Endothelial cell of umbilical vein (primary cell): ENCODE data around the gene PPY. TPM values are rescaled to one million over a fixed set of nuclear protein-coding genes. Genes with fewer than 3 reads are reported as not detected.

Source experiments
- BruUV-seq: library from RNA; stranded (reverse); fragments of 400-500 nt; replicated peaks from 2 replicates; lab custom pipeline; 2021; lab: Mats Ljungman, UMichigan
- CTCF ChIA-PET: fragments of 300-600, 350-600 bp; sonication (Branson Sonifier 250); formaldehyde crosslinking; loops from one replicate; lab custom pipeline; 2021; ENCODE audit warnings: antibody characterized with exemption, inconsistent platforms; lab: Charles Lee
- POLR2A ChIA-PET: fragments of 300-600, 350-600 bp; sonication (Branson Sonifier 250); formaldehyde crosslinking; loops from one replicate; lab custom pipeline; 2021; ENCODE audit warnings: antibody characterized with exemption, inconsistent platforms; lab: Charles Lee
- DNase-seq: peaks from one replicate; pipeline ENCODE4 v3.0.0-alpha.2; 2011; ENCODE audit warnings: low read depth, low spot score
- FAIRE-seq: peaks from 2 replicates; lab custom pipeline; 2011; peaks lifted over from hg19 to GRCh38; lab: Jason Lieb, UNC
- H2AFZ ChIP-seq: 2 replicates; pipeline ENCODE4 v1.6.0; 2012; ENCODE audit warnings: low read depth, low read length, control low read depth, inconsistent platforms
- H3K27ac ChIP-seq: 2 replicates; pipeline ENCODE4 v1.5.1; 2011; ENCODE audit warnings: low read depth, mild to moderate bottlenecking, control low read depth, low read length, moderate library complexity; ENCODE audit not compliant: insufficient read depth
- H3K27me3 ChIP-seq, 2 experiments: 2 replicates each; pipeline versions ENCODE4 v1.6.0 to v1.6.1; 2011; ENCODE audit warnings: low read length in 2 of 2, mixed read lengths in 1 of 2; ENCODE audit not compliant: control insufficient read depth in 2 of 2, insufficient read depth in 2 of 2
- H3K36me3 ChIP-seq, 2 experiments: 2 replicates in 1 of 2; 3 replicates in 1 of 2; pipeline ENCODE4 v1.5.1; 2011; ENCODE audit warnings: low read length in 2 of 2, mild to moderate bottlenecking in 1 of 2, moderate library complexity in 1 of 2; ENCODE audit not compliant: control insufficient read depth in 2 of 2, insufficient read depth in 2 of 2; ENCODE audit errors: extremely low read depth in 1 of 2
- H3K4me1 ChIP-seq: 3 replicates; pipeline ENCODE4 v1.5.1; 2011; ENCODE audit warnings: mild to moderate bottlenecking, low read length; ENCODE audit not compliant: control insufficient read depth, insufficient read depth; ENCODE audit errors: extremely low read depth
- H3K4me2 ChIP-seq: 2 replicates; pipeline ENCODE4 v1.6.1; 2011; ENCODE audit warnings: low read length, control low read depth, mixed read lengths; ENCODE audit not compliant: insufficient read depth
- H3K4me3 ChIP-seq, 3 experiments: fragments of 200-600 bp in 1 of 3; sonication (generic), shearing (Covaris generic) in 1 of 3; replicated peaks in 1 of 3; 2 replicates each; pipeline ENCODE4 v1.5.1; 2011 to 2016; ENCODE audit warnings: control low read depth in 3 of 3, low read length in 3 of 3, mild to moderate bottlenecking in 2 of 3, inconsistent platforms in 1 of 3, low read depth in 1 of 3, moderate library complexity in 1 of 3; ENCODE audit not compliant: insufficient read depth in 1 of 3
- H3K79me2 ChIP-seq: 2 replicates; pipeline ENCODE4 v1.6.0; 2012; ENCODE audit warnings: low read length, inconsistent platforms; ENCODE audit not compliant: control insufficient read depth, insufficient read depth
- H3K9ac ChIP-seq: replicated peaks from 2 replicates; pipeline ENCODE3; 2011; ENCODE audit warnings: low read length, control low read depth; ENCODE audit not compliant: insufficient read depth; ENCODE audit errors: extremely low read depth
- H3K9me1 ChIP-seq: replicated peaks from 3 replicates; pipeline ENCODE4 v1.6.0; 2011; ENCODE audit warnings: mild to moderate bottlenecking, low read length; ENCODE audit not compliant: control insufficient read depth, insufficient read depth; ENCODE audit errors: extremely low read depth
- H3K9me3 ChIP-seq: replicated peaks from 2 replicates; pipeline ENCODE4 v1.5.1; 2012; ENCODE audit warnings: low read length, inconsistent platforms; ENCODE audit not compliant: control insufficient read depth, insufficient read depth
- H4K20me1 ChIP-seq: replicated peaks from 2 replicates; pipeline ENCODE3; 2011; ENCODE audit warnings: mild to moderate bottlenecking, low read length; ENCODE audit not compliant: control insufficient read depth, insufficient read depth; ENCODE audit errors: extremely low read depth
- EZH2 ChIP-seq: IDR thresholded peaks from 2 replicates; pipeline ENCODE4 v1.6.1; 2012; ENCODE audit warnings: borderline replicate concordance, low read depth, mild to moderate bottlenecking, moderate library complexity, low read length, inconsistent platforms; ENCODE audit not compliant: severe bottlenecking
- FOS ChIP-seq: IDR thresholded peaks from 2 replicates; pipeline ENCODE4 v1.6.1; 2011; ENCODE audit warnings: mild to moderate bottlenecking, low read length, moderate library complexity, borderline replicate concordance; ENCODE audit not compliant: insufficient read depth
- GATA2 ChIP-seq: IDR thresholded peaks from 2 replicates; pipeline ENCODE4 v1.7.0; 2011; ENCODE audit warnings: low read depth, mild to moderate bottlenecking, moderate library complexity, mixed read lengths, low read length; ENCODE audit not compliant: insufficient read length, insufficient read depth
- JUN ChIP-seq: IDR thresholded peaks from 2 replicates; pipeline ENCODE4 v1.6.1; 2011; ENCODE audit warnings: borderline replicate concordance, low read depth; ENCODE audit not compliant: insufficient read length, insufficient read depth
- MYC ChIP-seq: IDR thresholded peaks from one replicate; pipeline ENCODE4 v1.6.1; 2011; ENCODE audit warnings: mild to moderate bottlenecking, low read depth, low read length
- POLR2A ChIP-seq: IDR thresholded peaks from 2 replicates; pipeline ENCODE4 v1.6.1; 2012; ENCODE audit warnings: low read depth, mild to moderate bottlenecking, control low read depth, low read length
- POLR2AphosphoS5 ChIP-seq: IDR thresholded peaks from 2 replicates; pipeline ENCODE4 v1.6.1; 2012; ENCODE audit warnings: low read depth, mild to moderate bottlenecking, control low read depth, low read length, moderate library complexity; ENCODE audit not compliant: insufficient read depth
- dilution Hi-C: fragments of 300-500 bp; cut with MboI; formaldehyde crosslinking; loops from one replicate; pipeline ENCODE4 v1.15.0; 2019; ENCODE audit warnings: low sequenced_read_pairs; ENCODE audit not compliant: extremely low pct_ligation_motif_present
- intact Hi-C: fragments of 100-400 bp; cut with micrococcal nuclease; formaldehyde crosslinking; loops from one replicate; pipeline ENCODE4 v1.10.0; 2022
- polyA plus RNA-seq, 4 experiments: library from polyadenylated mRNA; depleted of rRNA in 3 of 4; stranded (reverse) in 3 of 4; unstranded in 1 of 4; fragments of >200 nt; gene quantifications; 2 replicates each; pipeline versions ENCODE4 v1.2.1 to v1.2.3, GENCODE V29; 2011 to 2012; ENCODE audit warnings: missing spikeins in 1 of 4
- total RNA-seq: library from RNA; stranded (reverse); gene quantifications from 2 replicates; pipeline ENCODE4 v1.2.3, GENCODE V29; 2021
- TF ChIP-seq, protein P1 (sequence below), 2 donors: IDR thresholded peaks; 1 replicate in 1 of 2; 2 replicates in 1 of 2; pipeline ENCODE4 v1.5.1; 2011; ENCODE audit warnings: low read length in 2 of 2, mild to moderate bottlenecking in 2 of 2, moderate library complexity in 2 of 2, control low read depth in 1 of 2, inconsistent platforms in 1 of 2, low read depth in 1 of 2; ENCODE audit not compliant: insufficient read depth in 1 of 2; ENCODE audit errors: extremely low read depth in 1 of 2
- TF ChIP-seq, protein P2 (sequence below): IDR thresholded peaks from 2 replicates; pipeline ENCODE4 v1.6.1; 2011; ENCODE audit not compliant: insufficient read depth, insufficient read length

The PPY gene
- total and polyA plus RNA-seq, 2 donors (not counting 3 experiments of a cell fraction or from before 2014, with no cell fraction given): not detected

DNA sequence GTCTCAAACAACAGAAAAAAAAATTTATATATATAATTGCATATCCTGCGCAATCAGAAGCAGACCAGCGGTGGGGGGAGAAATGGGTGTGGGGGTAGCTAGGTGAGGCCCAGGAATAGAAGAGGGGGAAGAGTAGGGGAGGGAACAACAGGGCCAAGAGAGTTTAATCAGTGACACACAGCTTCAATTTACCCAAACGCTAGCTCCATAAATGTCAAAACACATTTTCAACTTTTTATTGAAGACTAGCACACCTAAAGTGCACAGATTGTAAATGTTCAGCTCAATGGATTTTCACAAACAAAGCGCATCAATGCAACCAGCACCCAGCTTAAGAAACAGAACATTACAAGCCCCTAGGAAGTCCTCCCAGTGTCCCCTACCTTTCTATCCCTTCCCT, 37.4 kb upstream of the PPY start:
- Histone ChIP-seq H2AFZ (no peak overlapping the region), H3K79me2 (no peaks in the 10 kb centered on the region), H3K9me1 (no peaks in the 10 kb centered on the region), H3K4me2 (no peak overlapping the region), H3K27ac (no peak overlapping the region), H3K36me3 (no peaks in the 10 kb centered on the region), H3K9me3 (no peaks in the 10 kb centered on the region), H3K9ac (no peak overlapping the region), H4K20me1 (no peaks in the 10 kb centered on the region), H3K4me3 (no peak overlapping the region), H3K27me3 (peaks cover 19 to 20% of the 10 kb centered on the region in 2 experiments), H3K4me1 (peaks cover 4% of the 10 kb centered on the region)
- dilution Hi-C loops: no loop called here
- DNase-seq (no peak), FAIRE-seq (no peak)
- TF ChIP-seq GATA2 (no peak), POLR2AphosphoS5 (no peak), EZH2 (no peak), POLR2A (no peak), JUN (no peak), MYC (no peak), FOS (no peak)
- TF ChIP-seq, protein P1, sequence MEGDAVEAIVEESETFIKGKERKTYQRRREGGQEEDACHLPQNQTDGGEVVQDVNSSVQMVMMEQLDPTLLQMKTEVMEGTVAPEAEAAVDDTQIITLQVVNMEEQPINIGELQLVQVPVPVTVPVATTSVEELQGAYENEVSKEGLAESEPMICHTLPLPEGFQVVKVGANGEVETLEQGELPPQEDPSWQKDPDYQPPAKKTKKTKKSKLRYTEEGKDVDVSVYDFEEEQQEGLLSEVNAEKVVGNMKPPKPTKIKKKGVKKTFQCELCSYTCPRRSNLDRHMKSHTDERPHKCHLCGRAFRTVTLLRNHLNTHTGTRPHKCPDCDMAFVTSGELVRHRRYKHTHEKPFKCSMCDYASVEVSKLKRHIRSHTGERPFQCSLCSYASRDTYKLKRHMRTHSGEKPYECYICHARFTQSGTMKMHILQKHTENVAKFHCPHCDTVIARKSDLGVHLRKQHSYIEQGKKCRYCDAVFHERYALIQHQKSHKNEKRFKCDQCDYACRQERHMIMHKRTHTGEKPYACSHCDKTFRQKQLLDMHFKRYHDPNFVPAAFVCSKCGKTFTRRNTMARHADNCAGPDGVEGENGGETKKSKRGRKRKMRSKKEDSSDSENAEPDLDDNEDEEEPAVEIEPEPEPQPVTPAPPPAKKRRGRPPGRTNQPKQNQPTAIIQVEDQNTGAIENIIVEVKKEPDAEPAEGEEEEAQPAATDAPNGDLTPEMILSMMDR (IDR thresholded peaks at IDR 0.05; ENCODE audit: extremely low read depth in 1 of 2, insufficient read depth in 1 of 2, low read depth in 1 of 2, low read length in 2 of 2): no peak
- TF ChIP-seq, protein P2, sequence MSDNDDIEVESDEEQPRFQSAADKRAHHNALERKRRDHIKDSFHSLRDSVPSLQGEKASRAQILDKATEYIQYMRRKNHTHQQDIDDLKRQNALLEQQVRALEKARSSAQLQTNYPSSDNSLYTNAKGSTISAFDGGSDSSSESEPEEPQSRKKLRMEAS: no peak
- intact Hi-C loops: no loop called here
- no TSS peak for BruUV-seq
- POLR2A ChIA-PET: no interaction called here
- CTCF ChIA-PET: interaction anchor here (0.7 to 1.8 kb wide), 6 partner anchors 22 to 144 kb away, joined by 3 to 6 read pairs (median 4); partner anchors contain the start of gene HDAC5
